Stimulated activated CD8-positive, alpha-beta memory T cell treated with anti-CD3 and anti-CD28 coated beads, Interleukin-12 subunit alpha, Interleukin-12 subunit beta, amount 100 ng/mL, for 24 hours (primary cell): ENCODE measurements around the gene TMEM145.
"Not testable (repeated sequence)": the region's sequence is repeated elsewhere in the genome, so short reads cannot be mapped to it uniquely, and the experiment has no call there.

Experiments
- DNase-seq: peaks from one replicate; pipeline ENCODE4 v3.0.0-alpha.2; 2020; ENCODE audit errors: extremely low read depth

The TMEM145 gene

DNA sequence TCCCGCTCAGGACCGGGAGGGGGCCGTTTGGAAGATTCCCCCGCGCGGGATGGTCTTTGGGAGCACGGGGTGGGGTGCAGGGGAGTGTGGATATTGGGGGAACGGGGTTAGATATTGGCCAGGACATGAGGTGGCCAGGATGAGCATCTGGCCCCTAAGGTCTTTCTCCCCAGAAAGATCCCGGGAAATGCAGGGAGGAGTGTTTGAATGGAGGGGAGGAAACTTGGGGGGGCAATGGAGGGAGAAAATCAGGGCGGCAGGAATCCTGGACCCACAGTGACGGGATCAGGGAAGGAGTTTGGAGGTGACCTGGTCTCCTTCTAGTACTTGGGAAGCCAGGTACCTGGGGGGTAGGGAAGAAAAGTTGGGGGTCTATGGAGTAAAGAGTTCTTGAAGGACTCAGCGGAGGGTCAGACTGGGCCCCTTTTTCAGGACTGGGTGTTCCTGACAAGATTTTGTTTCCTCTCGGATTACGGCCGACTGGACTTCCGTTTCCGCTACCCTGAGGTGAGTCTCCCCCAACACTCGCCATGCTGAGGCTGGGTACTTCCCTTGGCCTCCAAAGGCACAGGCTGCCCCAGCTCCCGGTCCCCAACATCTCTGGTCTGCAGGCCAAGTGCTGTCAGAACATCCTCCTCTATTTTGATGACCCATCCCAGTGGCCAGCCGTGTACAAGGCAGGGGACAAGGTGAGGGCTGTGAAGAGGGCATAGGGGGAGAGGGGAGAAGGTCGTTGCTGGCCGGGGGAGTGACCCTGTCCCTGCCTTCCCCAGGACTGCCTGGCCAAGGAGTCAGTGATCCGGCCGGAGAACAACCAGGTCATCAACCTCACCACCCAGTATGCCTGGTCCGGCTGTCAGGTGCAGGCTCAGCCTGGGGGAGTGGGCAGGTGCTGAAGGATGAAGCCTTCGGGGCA lies 989 bp downstream of the TMEM145 start:
- DNase-seq = no peak

DNA sequence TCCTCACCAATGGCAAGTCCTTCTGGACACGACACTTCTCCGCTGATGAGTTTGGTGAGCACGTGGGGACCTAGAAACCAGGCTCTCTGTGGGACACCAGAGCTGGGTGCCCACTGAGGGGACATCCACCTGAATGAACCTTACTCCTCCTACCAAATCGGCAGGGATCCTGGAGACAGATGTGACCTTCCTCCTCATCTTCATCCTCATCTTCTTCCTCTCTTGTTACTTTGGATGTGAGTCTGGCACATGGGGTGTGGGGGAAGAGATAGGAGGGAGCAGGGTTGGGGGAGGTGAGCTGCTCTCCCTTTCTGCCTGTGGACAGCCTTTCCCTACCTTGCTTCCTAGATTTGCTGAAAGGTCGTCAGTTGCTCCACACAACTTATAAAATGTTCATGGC lies 1.9 kb downstream of the TMEM145 start:
- DNase-seq = no peak

DNA sequence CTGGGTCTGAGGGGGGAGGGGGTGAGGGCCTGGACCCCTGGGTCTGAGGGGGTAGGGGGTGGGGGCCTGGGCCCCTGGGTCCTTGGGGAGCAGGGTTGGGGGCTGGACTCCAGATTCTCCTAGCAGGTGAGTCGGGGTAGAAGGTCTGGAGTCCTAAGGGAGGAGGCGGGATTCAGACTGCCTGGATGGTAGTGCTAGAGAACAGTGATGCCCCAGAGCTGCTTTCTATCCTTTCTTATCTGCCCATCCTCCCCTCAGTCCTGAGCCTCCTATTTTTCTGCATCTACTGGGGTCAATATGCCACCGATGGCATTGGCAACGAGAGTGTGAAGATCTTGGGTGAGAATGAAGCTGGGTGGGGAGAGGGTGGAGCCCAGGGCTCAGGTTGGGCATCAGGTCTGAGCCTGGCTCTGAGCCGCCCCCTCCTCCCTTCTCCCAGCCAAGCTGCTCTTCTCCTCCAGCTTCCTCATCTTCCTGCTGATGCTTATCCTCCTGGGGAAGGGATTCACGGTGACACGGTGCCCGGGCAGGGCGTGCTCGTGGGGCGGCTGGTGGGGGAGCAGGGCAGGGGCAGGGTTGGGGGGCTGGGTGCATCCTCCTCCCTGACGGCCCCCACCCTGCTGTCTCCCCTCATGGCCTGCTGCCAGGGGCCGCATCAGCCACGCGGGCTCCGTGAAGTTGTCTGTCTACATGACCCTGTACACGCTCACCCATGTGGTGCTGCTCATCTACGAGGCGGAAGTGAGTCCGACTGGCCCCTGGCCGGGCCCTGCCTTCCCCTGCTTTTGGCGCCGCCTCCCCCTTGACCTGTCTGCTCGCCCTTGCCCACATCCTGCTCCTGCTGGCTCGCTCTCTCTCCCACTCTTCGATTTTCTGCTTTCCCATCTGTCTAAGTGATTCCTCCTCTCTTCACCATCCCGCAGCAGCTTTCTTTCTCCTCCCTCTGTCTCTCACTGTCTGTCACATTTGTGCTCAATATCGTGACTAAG lies 3.4 kb downstream of the TMEM145 start:
- no peak for DNase-seq

DNA sequence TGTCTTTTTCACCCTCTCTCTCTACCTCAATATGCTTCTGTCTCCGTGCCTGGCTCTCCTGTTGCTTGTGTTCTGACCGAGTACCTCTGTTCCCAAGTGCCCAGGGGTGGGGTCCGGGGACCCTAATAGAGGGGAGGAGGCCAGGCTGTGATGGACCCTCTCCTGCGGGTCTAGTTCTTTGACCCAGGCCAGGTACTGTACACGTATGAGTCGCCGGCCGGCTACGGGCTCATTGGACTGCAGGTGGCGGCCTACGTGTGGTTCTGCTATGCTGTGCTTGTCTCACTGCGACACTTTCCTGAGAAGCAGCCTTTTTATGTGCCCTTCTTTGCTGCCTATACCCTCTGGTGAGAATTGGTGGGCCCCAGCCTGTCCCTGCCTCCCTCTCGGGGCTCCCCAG lies 4.4 kb downstream of the TMEM145 start:
- DNase-seq = no peak

DNA sequence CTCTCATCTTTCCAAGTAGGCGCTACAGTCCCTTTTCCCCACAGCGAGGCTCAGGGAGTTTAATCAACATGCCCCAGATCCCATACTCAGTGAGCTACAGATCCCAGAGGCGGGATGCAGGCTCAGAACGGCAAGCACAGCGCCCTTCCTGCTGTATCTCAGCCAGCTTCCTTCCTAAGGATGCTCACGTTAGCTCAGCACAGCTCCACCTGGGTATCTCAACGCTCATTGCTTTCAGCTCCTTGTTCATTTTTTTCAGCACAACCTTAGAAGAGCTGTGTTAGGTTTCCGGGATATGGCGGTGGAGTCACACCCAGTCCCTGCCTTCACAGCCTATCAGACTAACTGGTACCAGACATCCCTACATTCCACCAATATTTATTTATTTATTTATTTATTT lies 9.2 kb downstream of the TMEM145 start:
- no peak for DNase-seq

DNA sequence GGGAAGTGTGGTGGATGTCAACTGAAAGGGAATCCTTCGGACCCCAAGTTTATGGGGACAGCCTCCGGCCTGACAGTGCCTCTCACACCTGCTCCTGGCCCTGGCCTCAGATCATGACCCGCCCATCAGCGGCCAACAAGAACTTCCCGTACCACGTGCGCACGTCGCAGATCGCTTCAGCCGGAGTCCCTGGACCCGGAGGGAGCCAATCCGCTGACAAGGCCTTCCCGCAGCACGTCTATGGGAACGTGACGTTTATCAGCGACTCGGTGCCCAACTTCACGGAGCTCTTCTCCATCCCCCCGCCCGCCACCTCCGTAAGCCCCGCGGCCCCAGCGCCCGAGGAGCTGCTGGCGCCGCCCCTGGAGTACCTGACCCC lies 10.4 kb downstream of the TMEM145 start:
- no peak for DNase-seq

DNA sequence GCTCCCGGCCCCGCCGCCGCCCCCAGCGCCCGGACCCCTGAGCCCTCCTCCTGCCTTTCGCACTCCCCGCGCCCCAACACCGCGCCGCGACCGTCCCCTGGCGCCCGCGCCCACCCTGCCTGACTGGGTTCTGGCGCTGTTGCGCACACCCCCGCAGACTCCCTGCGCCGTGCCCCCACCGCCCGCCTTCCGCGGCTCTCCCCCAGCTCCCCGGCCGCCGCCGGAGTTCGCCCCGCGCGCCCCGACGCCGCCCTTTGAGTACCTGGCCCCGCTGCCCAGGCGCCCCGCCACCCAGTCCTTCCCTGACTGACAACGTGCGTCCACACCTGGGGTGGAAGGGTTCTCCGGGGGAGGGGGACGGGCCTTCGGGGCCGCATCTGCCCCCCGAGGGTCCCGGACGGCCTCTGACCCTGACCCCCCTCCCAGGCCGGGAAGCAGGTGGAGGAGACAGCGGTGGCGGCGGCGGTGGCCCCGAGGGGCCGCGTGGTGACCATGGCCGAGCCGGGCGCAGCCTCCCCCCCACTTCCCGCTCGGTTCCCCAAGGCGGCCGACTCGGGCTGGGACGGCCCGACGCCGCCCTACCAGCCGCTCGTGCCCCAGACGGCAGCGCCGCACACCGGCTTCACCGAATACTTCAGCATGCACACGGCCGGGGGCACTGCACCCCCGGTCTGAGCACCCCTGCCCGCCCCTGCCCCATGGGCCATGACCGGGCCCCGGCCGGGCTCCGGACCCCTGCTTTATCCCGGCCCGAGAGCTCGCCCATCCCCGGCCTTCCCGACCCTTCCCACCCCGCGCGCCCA lies 10.9 kb downstream of the TMEM145 start:
- DNase-seq = no peak

DNA sequence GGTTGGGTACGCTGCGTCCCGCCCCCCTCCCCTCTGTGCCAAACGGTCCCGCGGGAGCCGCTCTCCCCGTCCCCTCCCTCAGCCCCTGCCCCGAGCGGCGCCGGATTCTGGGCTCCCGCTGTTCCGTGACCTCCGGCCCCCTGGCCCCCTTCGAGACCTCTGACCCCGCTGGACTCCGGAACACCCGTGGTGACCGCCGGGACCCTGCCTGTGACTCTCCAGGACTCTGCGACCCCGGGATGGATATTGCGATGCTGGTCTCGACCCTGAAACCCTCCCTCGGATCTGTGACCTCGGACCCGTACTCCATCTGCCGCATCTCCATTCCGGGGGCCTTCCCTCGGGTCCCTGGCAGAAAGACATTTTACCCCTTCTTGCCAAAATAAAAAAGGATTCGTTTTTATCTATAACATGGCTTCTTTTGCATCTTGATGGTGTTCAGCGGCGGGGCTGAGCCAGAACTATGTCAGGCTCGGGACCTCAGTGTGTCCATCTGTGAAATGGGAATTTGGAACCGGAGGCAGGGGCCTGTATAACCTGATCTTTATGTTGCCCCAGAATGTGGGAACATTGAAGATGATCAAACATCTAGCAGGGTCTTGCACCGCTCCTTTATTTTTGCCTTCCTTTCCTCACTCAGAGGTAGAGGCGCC lies 11.7 kb downstream of the TMEM145 start:
- no peak for DNase-seq

DNA sequence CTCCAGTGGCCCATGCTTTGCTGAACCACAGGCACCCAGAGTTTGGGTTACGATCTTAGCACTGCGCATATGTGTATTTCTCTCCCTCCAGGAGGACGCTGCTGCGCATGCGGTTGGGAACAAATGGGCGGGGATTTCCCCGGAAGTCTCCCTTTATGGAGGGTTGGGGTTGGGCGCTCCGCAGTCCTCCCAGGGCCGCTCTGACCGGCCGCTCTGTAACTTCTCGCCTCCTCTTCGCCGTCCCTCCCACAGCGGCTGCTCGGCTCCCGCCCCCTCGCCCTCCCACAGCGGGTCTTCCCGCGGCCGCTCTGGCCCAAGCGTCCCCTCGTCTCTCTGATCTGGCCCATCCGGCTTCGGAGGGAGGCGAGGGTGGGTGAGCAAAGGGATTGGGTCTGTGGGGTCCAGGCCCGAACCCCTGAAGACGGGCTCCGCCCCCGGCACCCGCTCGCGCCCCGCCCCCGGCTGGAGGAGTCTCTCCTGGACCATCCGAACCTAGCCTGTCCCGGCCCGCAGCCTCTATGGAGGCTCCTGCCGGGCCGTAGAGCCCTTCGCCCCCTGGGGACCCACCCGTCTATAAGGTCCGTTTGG lies 12.3 kb downstream of the TMEM145 start, which contains the start of gene MEGF8:
TSS of gene MEGF8 (plus strand) at position 328 of the 588 bp plus-strand sequence. CDS start 609 bp downstream, outside the sequence.
- peak; percentile 93 for DNase-seq

DNA sequence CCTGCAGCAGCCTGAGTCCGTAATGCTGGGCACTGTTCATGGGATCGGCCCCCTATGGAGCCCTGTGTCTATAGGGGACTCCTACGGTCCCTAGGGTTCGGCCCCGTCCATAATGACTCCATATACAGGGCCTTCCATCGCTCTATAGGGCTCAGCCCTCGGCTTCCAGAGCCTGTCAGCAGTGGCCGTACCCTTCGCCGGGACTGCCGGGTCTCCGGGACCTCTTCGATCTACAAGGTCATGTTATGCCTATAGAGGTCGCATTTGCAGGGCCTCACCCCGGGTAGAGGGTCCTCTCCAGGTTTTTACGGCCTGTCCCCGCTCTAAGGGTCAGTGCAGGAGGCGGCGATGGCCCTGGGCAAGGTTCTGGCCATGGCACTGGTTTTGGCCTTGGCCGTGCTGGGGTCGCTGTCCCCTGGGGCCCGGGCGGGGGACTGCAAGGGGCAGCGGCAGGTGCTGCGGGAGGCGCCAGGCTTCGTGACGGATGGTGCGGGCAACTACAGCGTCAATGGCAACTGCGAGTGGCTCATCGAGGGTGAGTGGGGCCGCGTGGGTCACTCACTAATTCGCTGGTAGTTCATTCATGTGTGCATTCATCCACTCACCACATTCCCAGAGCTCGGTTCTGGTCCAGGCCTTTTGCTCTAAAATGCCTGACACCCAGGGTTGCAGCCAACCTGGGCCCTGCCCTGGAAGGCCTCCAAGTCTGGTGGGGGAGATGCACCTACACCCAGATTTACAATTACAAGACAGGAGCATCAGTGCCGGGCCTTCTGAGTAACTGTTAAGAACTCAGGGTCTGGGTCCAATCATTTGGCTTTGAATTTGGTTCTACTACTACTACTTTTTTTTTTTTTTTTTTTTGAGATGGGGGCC lies 13.0 kb downstream of the TMEM145 start:
- no peak for DNase-seq

DNA sequence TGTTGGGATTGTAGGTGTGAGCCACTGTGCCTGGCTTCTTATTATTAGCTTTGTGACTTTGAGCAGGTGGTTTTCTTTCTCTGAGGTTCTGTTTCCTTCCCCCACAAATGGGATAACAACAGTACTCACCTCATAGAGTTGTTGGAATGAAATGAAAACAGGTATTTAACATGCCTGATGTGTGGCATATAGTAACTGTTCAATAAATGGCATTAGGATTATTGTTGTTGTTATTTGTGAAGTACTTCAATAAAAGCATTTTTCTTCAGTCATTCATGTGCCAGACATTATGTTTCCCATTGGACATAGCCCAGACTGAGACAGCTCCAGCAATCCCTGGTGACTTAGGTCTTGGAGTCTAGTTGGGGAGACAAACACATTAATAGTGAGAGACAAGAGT lies 13.9 kb downstream of the TMEM145 start:
- no peak for DNase-seq

DNA sequence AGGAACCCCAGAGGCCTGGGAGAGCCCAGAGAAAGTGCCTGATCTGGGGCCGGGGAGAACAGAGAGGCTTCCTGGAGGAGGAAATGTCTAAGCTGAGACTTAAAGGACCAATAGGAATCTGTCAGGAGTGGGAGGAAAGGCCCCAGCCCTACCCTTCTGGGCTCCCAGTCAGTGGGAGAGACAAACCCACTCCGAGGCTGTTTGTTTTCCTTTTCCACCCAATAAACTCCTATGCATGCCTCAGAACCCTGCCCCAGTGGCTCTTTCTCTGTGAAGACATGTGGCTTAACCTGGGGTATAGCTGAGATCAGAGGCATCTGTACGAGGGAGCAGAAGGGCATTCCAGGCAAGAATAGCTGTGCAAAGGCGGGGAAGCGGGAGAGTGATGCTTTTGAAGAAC lies 14.3 kb downstream of the TMEM145 start:
- no peak for DNase-seq

DNA sequence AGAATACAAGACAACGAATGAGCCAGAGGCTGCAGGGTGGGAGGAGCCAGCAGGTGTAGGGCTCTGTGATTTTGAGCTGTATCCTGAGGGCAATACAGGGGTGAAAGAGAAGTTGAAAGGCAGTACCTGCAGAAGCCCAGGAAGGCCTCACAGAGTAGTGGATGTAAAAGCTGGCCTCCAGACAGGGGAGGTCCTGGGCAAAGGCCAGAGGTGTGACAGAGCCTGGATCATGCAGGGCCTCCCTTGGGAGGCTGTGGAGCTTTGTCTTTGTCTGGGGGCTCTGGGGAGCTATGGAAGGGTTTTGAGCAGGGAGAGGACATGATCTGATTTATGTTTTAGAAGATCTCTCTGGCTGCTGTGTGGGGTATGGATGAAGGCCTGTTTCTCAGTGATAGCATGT lies 15.0 kb downstream of the TMEM145 start:
- no peak for DNase-seq

DNA sequence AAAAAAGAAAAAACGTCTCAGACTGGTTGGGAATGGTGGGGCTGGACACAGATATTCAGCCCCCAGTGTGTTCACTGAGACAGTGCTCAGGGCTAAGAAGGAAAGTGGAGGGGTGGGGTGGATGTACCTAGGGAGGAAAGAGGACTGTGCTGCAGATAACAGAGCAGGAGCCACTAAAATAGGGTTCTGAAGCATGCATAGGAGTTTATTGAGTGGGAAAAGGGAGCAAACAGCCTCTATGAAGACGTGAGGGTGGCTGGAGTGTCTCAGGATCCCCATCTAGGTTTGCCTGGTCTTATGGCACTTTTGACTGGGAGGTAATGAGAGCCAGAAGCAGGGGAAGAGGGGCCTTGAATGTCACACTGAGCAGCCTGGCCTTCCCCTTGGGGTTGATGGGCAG lies 15.7 kb downstream of the TMEM145 start:
- no peak for DNase-seq

DNA sequence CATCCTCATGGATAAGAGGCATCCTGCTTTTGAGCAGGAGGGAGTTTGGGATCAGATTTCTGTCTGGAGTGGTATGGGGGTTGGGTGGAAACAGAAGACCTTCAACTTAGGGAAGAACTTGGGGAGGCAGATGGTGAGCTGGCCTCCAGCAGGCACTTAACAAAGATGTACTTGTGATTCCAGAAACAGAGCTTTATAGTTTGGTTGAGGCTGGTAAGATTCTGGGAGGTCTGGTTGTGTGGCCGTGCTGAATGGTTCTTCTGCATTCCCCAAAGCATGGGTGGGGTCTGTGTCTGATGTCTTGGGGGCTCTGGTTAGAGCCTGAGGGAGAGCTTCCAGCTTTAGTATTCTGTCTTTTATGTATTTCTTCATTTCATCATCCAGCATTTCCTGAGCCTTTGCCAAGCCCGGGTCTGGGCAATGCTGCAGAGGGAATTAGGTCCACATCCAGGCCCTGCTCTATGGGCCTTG lies 17.2 kb downstream of the TMEM145 start:
- DNase-seq = no peak

DNA sequence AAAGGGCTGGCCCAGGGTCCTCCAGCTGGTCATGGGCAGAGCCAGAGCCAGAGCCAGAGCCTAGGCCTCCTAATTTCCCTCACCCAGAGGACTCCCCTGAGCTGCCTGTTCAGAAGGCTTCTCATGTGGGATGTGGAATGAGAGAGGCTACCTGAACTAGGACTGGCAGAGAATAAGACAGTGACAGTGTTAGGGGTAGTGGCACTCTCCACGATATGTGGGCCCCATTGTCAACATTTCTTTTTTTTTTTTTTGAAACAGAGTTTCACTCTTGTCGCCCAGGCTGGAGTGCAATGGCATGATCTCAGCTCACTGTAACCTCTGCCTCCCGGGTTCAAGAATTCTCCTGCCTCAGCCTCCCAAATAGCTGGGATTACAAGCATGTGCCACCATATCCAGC lies 18.2 kb downstream of the TMEM145 start:
- DNase-seq = not testable (repeated sequence)

DNA sequence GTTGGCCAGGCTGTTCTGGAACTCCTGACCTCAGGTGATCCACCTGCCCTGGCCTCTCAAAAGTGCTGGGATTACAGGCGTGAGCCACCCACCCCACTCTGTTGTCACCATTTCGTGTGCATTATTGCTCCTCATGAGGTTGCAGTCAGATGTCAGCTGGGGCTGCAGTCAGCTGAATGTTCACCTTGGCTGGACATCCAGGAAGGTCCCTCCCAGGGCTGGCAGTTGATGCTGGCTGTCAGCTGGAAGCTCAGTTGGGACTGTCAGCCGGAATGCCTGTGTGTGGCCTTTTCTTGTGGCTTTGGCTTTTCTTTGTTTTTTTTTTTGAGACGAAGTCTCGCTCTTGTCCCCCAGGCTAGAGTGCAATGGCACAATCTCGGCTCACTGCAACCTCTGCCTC lies 18.9 kb downstream of the TMEM145 start:
- no peak for DNase-seq

DNA sequence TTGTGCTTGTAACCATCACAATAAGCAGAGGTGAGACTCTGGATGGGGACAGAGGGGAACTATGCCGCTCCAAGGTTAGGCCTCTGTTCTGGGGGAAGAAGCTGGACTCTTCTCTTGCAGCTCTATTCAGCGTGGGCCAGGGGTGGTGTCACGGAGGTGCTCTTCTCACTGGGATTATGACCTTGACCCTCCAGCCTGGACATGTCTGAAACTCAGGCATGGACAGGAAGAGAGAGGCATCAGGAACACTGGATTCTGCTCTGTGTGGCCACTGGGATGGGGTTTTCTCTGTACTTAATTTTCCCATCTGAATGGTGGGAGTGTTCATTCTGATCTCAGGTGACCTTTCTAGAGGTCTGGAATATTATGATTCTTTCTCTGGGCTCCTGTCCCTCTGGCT lies 19.9 kb downstream of the TMEM145 start:
- no peak for DNase-seq

DNA sequence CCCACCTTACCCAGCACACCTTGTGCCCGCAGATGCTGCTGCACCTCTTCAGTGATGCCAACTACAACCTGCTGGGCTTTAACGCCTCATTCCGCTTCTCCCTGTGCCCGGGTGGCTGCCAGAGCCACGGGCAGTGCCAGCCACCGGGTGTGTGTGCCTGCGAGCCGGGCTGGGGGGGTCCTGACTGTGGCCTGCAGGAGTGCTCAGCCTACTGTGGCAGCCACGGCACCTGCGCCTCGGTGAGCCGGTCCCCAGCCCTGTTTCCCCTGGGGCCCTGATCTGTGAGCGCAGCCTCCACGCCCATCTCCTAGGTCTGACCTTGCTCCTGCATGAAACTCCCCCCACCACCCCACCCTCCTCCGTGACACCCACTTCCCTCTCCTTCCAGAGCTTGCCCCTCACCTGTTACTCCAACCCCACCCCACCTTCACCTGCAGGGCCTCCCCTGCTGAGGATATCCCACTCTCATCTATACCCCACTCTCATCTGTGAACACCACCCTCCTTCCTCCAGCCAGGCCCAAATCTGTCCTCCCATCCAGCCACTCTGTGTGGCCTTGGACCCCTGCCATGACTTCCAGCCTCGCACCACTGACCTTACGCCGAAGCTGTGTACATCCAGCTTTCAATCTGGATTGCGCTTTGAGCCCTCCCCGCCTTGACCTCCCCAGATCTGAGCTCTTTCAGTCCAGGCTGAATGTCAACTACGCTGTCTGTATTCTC lies 21.0 kb downstream of the TMEM145 start:
- DNase-seq = no peak
